HG03439 (cell line): Measurements from ENCODE around the gene CEMIP.

Experiments
- ATAC-seq: cut with Tn5 transposase; IDR thresholded peaks from one replicate; pipeline ENCODE4 v1.9.1; 2021; ENCODE audit warnings: mild to moderate bottlenecking, moderate library complexity; ENCODE audit not compliant: unreplicated experiment

Gene CEMIP

DNA sequence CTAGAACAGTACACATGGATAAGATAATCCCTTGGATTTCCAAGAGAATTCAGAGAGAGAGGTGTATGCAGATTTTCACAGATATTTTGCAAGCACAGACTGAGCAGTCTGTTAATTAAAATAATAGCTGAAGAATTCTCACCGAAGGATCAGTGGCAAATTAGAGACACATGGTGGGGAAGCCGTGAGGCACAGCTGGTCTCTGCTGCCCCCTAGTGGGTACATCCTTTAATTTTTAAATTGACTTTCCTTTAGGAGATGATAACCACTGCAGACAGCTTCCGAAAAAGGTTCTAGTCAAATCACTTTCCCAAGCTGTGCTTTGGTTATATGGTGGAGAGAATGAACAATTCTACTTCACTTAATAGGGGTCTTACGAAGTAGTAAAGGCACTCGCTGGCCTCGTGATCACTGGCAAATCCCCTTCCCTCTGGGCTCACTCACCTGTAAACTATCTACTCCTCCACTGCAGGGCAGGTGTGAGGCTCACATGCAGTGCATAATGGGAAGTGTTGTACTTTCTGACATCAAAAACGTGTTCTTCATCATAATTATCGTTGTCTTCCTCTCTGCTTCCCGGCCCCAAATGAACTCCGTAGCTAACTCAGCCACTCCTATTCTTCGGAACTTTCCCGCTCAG, 191.0 kb downstream of the CEMIP start:
- ATAC-seq: no peak

DNA sequence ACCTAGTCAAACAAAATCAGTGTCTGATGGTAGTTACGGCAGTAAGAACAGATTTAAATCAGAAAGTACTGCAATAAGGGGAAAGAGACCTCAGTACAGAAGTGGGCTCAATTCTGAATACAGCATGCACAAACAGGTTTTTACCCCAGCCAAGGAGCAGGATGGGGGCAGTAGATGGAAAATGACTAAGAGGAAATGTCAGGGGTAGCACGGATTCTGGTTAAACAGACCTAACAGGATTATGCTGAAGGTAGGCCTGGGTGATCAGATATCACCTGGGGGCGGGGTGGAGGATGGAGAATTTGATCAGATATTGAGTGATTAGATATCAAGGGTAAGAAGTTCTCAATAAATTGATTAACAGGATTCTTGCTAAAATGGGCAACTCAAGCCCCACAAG, 191.5 kb downstream of the CEMIP start:
- no peak for ATAC-seq

DNA sequence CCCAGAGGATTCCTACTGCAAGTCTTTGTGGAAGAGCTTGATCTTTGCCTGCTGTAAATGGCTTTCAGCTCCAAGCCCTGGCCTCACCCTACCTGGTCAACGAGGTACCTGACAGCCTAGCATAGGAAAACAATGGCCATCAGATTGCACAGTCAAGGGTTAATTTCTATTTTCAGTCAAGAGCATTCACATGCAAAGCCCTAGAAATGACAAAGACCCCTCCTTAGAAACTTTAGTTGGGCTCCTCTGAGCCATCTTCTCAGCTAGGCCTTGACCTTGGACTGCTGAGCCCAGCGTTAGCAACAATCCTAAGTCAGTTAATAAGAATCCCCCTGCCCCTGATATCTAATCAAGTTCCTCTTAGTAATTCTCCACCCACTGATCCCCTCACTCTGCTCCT, 192.0 kb downstream of the CEMIP start:
- no peak for ATAC-seq

DNA sequence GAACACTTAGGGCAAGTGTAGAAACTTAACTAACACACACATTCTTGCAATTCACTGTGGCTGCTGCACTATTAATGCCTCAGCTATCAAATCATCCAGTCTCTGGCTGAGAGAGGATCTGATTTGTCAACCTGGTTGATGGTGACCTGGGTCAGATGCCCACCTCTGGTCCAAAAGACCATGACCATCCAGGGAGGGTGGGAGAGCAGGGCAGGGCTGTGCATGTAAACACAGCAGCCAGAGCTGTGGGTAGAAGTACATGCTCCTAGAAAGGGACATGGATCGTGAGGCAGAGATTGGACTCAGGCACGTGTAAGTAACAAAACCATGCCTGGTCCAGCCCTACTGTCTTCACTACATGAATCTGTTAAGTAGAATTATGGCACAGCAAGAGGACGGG, 193.1 kb downstream of the CEMIP start:
- ATAC-seq: no peak

DNA sequence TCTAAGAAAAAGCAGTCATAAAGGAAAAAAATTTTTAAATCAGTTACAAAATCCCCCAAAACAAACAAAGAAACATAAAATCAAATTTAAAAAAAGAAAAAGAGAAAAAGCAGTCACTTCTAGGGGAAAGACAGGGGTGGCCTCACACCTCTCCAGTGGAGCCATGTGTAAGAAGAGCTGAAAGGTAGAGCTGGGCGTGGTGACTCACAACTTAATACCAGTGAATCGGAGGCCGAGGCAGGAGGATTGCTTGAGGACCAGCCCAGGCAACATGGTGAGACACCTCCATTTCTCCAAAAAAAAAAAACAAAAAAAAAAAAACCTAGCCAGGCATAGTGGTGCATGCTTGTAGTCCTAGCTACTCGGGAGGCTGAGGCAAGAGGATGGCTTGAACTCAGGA, 195.7 kb downstream of the CEMIP start:
- no peak for ATAC-seq

DNA sequence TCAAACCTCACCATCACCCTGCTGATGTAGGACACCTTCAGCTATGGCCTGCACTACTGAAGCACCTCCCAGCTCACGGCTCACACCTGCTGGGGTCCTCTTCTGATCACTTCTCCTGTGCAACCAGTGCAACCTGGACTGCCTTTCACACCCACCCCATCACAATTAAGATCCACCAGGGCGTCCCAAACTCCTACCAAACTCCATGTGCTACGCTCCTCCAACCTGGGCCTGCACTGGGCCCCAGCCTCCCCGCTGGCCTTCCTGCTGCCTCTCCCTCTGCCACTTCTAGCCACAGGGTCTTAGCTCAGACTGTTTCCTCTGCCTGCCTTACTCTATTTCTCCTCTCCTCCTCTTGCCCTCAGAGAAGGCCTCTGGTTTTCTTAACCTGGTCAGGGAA, 197.7 kb downstream of the CEMIP start:
- ATAC-seq: no peak

DNA sequence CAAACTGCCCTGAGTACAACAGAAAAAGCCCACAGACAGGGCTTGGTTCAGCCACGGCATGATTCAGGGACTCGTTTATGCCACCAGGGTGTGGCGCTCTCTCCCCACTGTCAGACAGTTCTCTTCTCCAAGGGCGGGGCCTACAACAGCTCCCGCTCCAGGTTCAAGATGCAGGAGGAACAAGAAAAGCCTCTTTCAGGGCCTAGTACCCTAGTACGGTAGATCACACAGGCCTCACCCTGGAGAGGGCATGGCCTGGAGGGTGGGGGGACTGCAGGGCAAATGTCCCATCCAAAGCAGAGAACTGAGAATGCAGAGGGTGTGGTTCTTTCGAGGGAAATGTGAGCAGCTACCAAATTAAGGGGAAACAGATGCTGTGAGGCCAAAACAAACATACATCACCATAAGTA, 198.5 kb downstream of the CEMIP start:
- no peak for ATAC-seq

DNA sequence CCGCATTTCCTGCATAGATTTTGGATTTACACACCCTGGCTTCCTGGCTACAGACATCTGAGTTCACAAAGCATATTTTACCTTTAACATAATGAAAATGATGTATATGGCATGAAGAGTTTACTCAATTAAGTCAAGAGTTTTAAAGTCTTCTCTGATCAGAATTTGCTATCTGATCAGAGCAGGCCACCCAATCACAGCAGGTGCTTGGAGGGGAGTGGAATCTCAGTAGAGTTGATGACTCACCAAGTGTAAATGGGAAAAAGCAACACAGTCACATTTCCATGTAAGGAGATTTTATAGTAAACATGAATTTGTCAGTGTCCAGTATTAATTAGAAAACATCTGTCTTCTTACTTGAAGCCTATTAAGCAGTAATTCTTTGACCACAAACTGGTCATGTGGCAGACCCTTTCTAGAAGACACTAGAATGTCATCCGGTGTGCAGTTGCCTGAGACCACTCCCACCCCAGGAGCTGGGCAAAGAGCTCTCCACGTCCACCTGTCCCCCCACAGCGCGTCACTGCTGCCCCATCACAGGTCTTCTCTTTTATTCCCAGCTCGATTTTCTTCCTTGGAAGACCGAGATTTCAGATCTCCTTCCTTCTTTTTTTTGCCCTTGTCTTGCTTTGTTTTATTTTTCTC, 199.6 kb downstream of the CEMIP start:
- no peak for ATAC-seq

DNA sequence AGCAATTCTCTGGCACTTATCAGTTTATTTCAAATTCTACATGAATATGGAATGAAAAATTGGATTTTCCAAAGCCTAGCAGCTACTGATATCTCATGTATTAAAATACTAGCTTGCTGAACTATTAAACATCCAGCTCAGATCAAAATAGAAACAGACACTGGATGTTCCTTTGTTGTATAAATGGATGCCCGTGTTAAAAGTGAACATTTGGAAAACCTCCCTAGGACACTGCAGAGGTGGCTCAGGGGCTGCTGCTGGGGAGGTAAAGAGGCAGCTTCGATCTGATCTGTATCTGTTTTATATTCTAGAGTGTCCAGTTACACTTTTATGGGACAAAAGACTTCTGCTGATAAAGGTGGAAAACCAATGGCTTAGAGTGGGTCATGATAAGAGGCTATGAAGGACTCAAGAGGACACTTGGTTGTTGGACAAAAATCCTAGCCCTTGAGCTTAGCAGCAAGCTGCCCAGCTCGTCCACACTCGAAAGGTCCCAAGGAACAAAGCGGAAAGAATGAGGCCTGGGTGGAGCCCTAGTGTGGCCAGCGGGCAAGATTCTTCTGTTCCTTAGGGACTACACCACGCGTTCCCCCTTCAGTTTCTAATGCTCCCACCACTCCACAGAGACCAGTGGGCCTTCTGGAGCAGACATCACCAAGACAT, 200.5 kb downstream of the CEMIP start:
- ATAC-seq: no peak

DNA sequence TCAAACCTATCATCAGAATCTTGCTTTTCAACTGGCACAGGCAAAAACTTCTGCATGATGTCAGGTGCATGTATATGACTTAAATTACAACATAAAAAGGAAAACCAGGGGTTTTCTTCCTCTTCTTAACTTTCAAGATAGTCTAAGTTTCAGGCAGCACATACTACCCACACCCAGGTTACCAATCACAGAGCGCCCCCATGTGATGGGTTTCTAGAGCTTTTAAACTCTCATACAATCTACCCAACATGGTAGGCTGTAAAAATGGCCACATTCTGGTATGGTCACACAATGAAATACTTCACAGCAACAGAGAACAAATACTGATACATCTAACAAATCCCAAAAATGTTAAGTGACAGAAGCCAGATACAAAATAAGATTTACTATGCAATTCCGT, 203.0 kb downstream of the CEMIP start:
- no peak for ATAC-seq

DNA sequence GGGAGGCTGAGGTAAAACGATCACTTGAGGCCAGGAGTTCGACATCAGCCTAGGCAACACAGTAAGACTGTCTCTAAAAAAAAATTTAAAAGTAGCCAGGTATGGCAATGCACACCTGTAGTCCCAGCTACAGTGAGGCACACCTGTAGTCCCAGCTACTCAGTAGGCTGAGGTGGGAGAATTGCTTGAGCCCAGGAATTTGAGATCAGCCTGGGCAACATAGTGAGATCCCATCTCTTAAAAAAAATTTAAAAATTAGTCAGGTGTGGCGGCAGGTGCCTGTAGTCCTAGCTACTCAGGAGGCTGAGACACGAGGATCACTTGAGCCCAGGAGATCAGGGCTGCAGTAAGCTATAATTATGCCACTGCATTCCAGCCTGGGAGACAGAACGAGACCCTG, 203.7 kb downstream of the CEMIP start:
- no peak for ATAC-seq

DNA sequence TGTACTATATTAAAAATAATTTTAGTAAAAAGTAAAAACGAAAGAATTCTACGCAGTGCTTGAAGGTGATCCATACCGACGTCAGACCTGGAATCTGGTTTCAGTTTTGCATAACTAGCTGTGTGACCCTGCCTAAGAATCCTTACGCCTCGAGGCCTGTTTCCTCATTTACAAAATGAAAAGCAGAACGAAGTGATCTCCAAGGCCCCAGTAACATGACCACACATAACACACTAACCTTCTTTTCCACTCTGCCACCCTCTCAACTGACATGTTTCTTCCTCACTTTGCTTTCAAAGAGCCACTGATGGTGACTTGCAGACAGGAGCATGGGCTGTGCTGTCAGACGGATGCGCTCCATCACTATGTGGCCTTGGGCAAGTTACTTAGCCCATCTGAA, 205.7 kb downstream of the CEMIP start:
- ATAC-seq: no peak

DNA sequence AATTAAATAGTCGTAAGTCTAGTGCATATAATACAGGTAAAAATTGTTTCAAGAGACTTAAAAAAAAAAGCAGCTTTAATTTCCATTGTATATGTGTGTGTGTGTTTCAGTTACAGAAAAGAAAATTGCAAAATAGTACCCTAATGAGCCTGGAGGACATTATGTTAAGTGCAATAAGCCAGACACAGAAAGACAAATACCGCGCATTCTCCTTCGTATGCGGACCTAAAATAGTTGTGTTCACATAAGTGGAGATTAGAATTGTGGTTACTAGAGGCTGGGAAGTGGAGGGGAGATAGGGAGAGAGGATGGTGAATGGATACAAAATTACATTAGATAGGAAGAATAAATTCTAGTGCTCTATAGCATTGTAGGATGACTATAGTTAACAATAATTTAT, 206.8 kb downstream of the CEMIP start:
- no peak for ATAC-seq

DNA sequence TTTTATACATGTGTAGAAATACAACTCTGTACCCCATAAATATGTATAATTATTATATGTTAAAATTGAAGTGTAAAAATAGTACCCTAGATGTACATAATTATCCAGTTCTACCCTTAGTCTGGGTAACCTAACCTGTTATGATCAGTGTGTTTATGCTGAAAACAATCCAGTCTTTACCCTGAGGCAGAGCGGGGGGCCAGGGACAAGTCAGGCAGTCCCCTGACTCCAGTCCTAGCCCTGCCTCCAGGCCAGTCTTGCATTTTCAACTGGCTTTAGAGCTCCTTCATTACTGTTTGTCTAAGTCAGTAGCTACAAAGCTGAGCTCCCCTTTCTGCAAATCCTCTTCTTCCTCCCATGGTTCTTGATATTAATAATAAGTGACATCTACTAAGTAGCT, 207.3 kb downstream of the CEMIP start:
- ATAC-seq: no peak

DNA sequence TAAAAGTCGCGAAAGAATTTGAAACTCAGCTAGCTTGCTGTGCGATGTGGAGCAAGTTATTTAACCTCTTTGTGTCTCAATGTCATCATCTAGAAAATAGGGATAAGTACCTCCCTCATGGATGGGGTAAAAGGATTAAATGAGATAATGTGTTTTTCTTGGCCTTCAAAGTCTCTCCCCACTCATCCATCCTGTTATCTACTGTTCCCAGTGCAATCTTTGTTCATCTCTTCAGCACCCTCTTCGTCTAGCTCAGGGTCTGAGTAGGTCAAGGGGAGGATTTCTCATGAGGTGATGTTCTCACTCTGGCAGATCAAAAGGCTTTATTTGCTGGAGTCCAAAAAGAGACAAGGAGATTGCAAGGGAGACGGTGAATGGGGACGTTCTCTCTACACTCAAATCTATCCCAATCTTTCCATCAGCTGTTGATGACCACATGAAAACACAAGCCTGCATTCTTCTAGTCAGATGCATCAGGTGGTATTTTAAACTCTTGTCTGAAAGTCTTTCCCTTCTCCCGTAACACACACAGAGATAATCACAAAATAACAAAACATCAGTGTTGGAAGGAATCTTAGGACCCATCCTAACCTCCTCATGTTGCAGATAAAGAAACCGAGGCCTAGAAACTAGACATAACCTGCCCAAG, 209.1 kb downstream of the CEMIP start:
- ATAC-seq: no peak

DNA sequence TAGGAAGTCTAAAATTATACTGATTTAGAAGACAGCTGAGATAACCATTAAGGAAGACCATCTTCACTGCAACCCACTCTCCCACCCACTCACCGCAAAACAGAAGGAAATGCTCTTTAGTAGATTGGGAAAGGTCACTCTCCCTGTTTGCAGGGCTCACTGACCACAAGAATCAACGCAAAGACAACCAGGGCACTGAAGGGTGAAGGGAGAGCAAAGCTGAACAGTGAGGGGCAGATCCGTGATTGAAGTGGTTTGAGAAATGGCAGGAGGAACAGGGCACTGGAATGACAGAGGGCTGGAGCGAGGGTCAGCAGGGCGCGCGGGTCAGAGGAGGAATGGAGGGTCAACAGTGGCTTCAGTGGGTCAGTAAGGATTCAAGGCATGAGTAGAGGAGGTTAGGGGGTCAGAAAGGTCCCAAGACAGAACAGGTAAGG, 209.9 kb downstream of the CEMIP start:
- no peak for ATAC-seq

DNA sequence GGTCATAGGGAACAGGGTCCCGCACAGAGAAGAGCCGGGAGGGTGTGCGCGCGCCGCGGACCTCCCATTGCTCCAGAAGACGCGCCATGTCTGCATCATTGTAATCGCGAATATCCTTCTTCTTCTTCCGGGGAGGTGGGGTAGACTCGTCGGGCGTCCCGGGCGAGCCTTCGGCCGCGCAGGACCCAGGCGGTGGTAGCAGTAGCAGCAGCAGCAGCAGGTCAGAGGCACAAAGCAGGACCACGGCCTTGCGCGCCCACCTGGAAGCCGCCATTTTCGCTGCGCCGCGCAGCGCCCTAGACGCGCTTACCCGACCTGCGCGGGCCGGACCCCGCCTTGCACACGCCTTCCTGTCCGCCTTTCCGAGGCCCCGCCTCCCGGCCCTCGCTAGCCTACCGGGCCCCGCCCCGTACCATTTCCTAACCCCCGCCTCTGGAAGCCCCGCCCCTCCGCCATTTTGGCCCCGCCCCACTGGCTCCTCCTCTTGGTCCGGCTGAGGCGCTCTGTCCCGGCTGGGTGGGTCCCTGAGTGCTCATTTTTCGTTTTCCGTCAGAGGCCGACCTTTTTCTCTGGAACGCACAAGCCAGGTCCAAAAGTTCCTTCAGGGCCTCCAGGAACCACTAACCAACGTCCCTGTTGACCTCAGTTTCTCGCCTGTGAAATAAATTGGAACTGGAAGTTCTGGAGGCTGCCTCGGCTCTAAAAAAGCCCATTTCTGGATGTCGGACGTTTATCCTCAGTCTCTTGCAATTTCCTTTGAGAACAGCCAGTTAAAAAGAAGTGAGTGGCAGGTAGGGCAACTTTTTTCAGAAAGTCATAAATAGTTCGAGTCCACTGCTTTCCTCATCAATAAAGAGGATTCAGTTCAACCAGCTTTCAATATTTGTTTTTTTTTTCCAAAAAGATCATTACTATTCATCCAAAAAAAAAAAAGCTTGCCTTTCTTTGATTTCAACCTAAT, 210.6 kb downstream of the CEMIP start, which contains the start of gene MESD:
TSS of gene MESD (minus strand) at position 302 of the 961 bp plus-strand sequence. CDS start at position 274, 28 bp downstream.
- ATAC-seq: peak; percentile 96

DNA sequence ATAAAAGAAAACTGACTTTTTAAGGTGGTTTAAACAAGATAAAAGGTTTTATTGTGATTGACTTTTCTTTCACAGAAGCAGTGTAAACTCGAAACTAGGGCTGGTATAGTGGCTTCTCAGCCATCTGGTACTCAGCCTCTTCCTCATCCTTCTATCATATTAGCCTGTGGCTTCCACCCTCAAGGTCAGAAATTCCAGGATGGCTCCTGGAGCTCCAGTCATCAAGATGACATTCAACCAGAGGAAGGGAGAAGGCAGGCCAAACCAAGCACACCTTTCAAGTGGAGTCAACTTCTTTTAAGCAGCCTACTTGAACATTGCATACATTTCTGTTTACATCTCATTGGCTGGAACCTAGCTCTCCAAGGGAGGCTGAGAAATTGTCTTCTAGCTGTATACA, 211.8 kb downstream of the CEMIP start:
- ATAC-seq: no peak

DNA sequence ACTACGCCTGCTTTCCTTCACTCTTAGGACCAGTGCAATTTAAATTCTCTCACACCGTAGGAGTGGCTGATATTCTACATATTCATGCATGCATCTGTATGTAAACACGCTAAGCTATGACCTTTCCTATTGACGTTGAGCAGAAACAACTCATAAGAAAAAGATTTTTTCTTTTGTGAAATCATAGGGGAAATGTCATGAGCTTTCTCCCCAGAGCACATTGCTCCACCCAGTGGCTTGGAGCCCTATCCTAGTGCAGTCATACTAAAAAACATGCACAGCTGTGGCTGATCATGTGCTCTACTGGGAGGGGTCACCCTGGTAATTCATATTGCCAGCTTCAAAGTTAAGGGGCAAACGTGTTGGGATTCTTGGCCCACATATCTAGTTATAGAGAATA, 212.3 kb downstream of the CEMIP start:
- ATAC-seq: no peak

DNA sequence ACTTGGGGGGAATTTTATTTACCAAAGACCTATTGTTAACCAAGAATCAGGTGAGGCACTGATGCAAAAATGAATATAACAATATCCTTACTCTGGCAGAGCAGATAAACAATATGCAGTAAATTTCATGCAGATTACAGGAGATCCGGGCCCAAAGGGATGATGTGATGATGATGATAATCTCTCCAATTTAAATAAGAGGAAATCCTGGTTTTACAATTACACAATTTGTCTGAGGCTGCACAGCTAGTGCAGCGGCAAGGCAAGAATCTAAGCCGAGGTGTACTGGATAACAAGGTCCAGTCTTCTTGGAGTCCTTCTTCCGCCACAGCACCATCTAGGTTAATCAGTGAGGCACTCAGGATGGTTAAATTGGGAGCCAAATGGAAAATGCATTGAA, 212.8 kb downstream of the CEMIP start:
- ATAC-seq: no peak

DNA sequence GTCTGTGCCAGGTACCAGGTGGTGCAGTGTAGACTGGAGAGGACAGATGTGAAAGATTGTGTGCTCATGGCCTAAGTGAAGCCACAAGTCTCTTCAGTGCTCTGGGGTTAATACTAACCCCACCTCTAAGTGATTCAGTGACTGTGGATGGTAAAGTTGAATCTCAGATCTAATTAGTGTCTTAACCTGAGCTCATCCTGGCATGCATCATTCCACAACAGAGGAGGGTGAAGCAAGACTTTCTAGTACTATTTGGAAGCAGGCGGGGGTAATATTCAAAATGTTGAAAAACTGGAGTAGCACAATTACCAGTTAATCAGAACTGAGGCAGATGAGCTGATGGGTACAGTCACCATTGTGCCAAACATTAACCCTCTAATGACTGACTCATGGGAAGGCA, 213.3 kb downstream of the CEMIP start:
- ATAC-seq: no peak
